GM12878 (cell line): Measurements from ENCODE around the gene LRRC31. TPM values are rescaled to one million over a fixed set of nuclear protein-coding genes. Genes with fewer than 3 reads are reported as not detected.
A peak's percentile ranks its signal among the peaks of the same experiment; 100 is the strongest.

Experiments
- ATAC-seq: fragments of 200-7000 bp; cut with Tn5 transposase; 3 replicates; pipeline ENCODE4 v1.9.1; 2020; ENCODE audit warnings: mild to moderate bottlenecking, moderate library complexity
- BruUV-seq: library from RNA; stranded (reverse); fragments of 400-500 nt; replicated peaks from 2 replicates; lab custom pipeline; 2021; lab: Mats Ljungman, UMichigan
- CTCF ChIA-PET: fragments of 300-600 bp; sonication (Branson Sonifier 250); formaldehyde crosslinking; extraction: SDS; loops from one replicate; lab custom pipeline; 2021; ENCODE audit warnings: inconsistent platforms; lab: Yijun Ruan, JAX
- POLR2A ChIA-PET: fragments of 350-600 bp; formaldehyde crosslinking; extraction: SDS; loops from one replicate; lab custom pipeline; 2021; ENCODE audit warnings: inconsistent platforms; lab: Charles Lee
- RAD21 ChIA-PET: fragments of 300-600 bp; sonication (Branson Sonifier 250); formaldehyde crosslinking; loops from one replicate; lab custom pipeline; 2023; ENCODE audit warnings: antibody characterized with exemption; ENCODE audit not compliant: unreplicated experiment; lab: Charles Lee
- SMC1A ChIA-PET: fragments of 300-600 bp; sonication (Branson Sonifier 250); formaldehyde crosslinking; loops from one replicate; lab custom pipeline; 2023; ENCODE audit not compliant: unreplicated experiment, uncharacterized antibody; lab: Charles Lee
- DNase-seq: peaks from one replicate; pipeline ENCODE4 v3.0.0-alpha.2; 2011; ENCODE audit warnings: low read depth, low spot score
- FAIRE-seq: peaks from 3 replicates; lab custom pipeline; 2011; peaks lifted over from hg19 to GRCh38; lab: Jason Lieb, UNC
- H2AFZ ChIP-seq: 2 replicates; pipeline ENCODE4 v1.6.0; 2011; ENCODE audit warnings: low read depth, low read length, control low read depth; ENCODE audit not compliant: control insufficient read depth
- H3K27ac ChIP-seq: 2 replicates; pipeline ENCODE4 v1.5.1; 2011; ENCODE audit warnings: control low read depth; ENCODE audit not compliant: control insufficient read depth, insufficient read depth
- H3K27me3 ChIP-seq, 2 experiments: replicated peaks in 1 of 2; 2 replicates each; pipeline versions ENCODE4 v1.6.0 to v1.6.1; 2011; ENCODE audit warnings: low read length in 1 of 2; ENCODE audit not compliant: control insufficient read depth in 2 of 2, insufficient read depth in 2 of 2
- H3K36me3 ChIP-seq, 2 experiments: 2 replicates each; pipeline ENCODE4 v1.5.1; 2011; ENCODE audit warnings: low read length in 1 of 2; ENCODE audit not compliant: control insufficient read depth in 2 of 2, insufficient read depth in 2 of 2
- H3K4me1 ChIP-seq: 2 replicates; pipeline ENCODE4 v1.6.1; 2011; ENCODE audit warnings: mild to moderate bottlenecking, low read length, moderate library complexity, mixed read lengths; ENCODE audit not compliant: control insufficient read depth, insufficient read depth
- H3K4me2 ChIP-seq: 2 replicates; pipeline ENCODE4 v1.6.0; 2011; ENCODE audit warnings: control low read depth; ENCODE audit not compliant: control insufficient read depth, insufficient read depth
- H3K4me3 ChIP-seq: fragments of 200-600 bp; sonication (generic); 2 replicates; pipeline ENCODE4 v1.5.1; 2016
- H3K79me2 ChIP-seq: 2 replicates; pipeline ENCODE4 v1.6.0; 2011; ENCODE audit warnings: low read length; ENCODE audit not compliant: control insufficient read depth, insufficient read depth
- H3K9ac ChIP-seq: 2 replicates; pipeline ENCODE4 v1.8.0; 2011; ENCODE audit warnings: low read length, control low read depth, mixed read lengths; ENCODE audit not compliant: control insufficient read depth, insufficient read depth
- H3K9me3 ChIP-seq: replicated peaks from 3 replicates; pipeline ENCODE4 v1.5.1; 2011; ENCODE audit warnings: mild to moderate bottlenecking, low read length; ENCODE audit not compliant: control insufficient read depth, insufficient read depth
- H4K20me1 ChIP-seq: 2 replicates; pipeline ENCODE4 v1.6.0; 2011; ENCODE audit not compliant: control insufficient read depth, insufficient read depth
- CBFB ChIP-seq: IDR thresholded peaks from 2 replicates; pipeline ENCODE4 v1.6.1; 2016; ENCODE audit warnings: antibody characterized with exemption, low read depth
- CBX3 ChIP-seq: fragments of 200-600 bp; sonication (generic); IDR thresholded peaks from 2 replicates; pipeline ENCODE4 v1.6.1; 2016; ENCODE audit warnings: low read depth, borderline replicate concordance
- CBX5 ChIP-seq: sonication (generic); IDR thresholded peaks from 2 replicates; pipeline ENCODE4 v1.6.1; 2016; ENCODE audit warnings: low read depth, moderate library complexity, mild to moderate bottlenecking, inconsistent platforms
- ETV6 ChIP-seq, 2 experiments: fragments of 450-650 bp in 1 of 2; IDR thresholded peaks in 1 of 2; conservative IDR thresholded peaks in 1 of 2; 2 replicates each; pipeline ENCODE4 v1.6.1; 2014; ENCODE audit warnings: antibody characterized with exemption in 1 of 2, borderline replicate concordance in 1 of 2, low read depth in 1 of 2, mild to moderate bottlenecking in 1 of 2, moderate library complexity in 1 of 2
- FOXM1 ChIP-seq: IDR thresholded peaks from 2 replicates; pipeline ENCODE4 v1.6.1; 2012; ENCODE audit warnings: low read depth, mild to moderate bottlenecking, inconsistent platforms, low read length, moderate library complexity
- KDM1A ChIP-seq: fragments of 200-600 bp; sonication (generic); IDR thresholded peaks from 2 replicates; pipeline ENCODE4 v1.6.1; 2016; ENCODE audit warnings: borderline replicate concordance
- LARP7 ChIP-seq: fragments of 450-650 bp; IDR thresholded peaks from 2 replicates; pipeline ENCODE4 v1.6.1; 2017; ENCODE audit warnings: mild to moderate bottlenecking
- MXI1 ChIP-seq: fragments of 150-350 bp; IDR thresholded peaks from 2 replicates; pipeline ENCODE4 v1.6.1; 2011; ENCODE audit warnings: low read depth, mild to moderate bottlenecking, inconsistent platforms, low read length, improper control_type of control experiment
- NBN ChIP-seq: fragments of 450-650 bp; IDR thresholded peaks from 2 replicates; pipeline ENCODE4 v1.6.1; 2016
- PBX3 ChIP-seq: IDR thresholded peaks from 2 replicates; pipeline ENCODE4 v1.6.1; 2011; ENCODE audit warnings: mild to moderate bottlenecking, low read depth, low read length, moderate library complexity; ENCODE audit not compliant: insufficient replicate concordance
- SIN3A ChIP-seq: IDR thresholded peaks from 2 replicates; pipeline ENCODE4 v1.6.1; 2012; ENCODE audit warnings: low read depth, low read length, improper control_type of control experiment
- SMAD5 ChIP-seq: IDR thresholded peaks from 2 replicates; pipeline ENCODE4 v1.6.1; 2016; ENCODE audit warnings: antibody characterized with exemption, low read depth
- SUZ12 ChIP-seq: fragments of 200-600 bp; sonication (generic); IDR thresholded peaks from one replicate; pipeline ENCODE4 v1.6.1; 2018; ENCODE audit warnings: antibody characterized with exemption, mild to moderate bottlenecking; ENCODE audit not compliant: unreplicated experiment
- TBL1XR1 ChIP-seq: IDR thresholded peaks from 2 replicates; pipeline ENCODE4 v1.6.1; 2012; ENCODE audit warnings: low read depth, low read length, improper control_type of control experiment
- TCF7 ChIP-seq: IDR thresholded peaks from 2 replicates; pipeline ENCODE4 v1.6.1; 2014; ENCODE audit warnings: antibody characterized with exemption, borderline replicate concordance
- USF2 ChIP-seq: IDR thresholded peaks from 2 replicates; pipeline ENCODE4 v1.6.1; 2011; ENCODE audit warnings: low read depth, low read length, improper control_type of control experiment, borderline replicate concordance
- ZNF687 ChIP-seq: fragments of 450-650 bp; IDR thresholded peaks from 2 replicates; pipeline ENCODE4 v1.6.1; 2017; ENCODE audit warnings: mild to moderate bottlenecking, moderate library complexity
- WGBS: methylation state at CpG from one replicate; pipeline ENCODE4 v1.1.6; 2016; ENCODE audit warnings: low lambda C conversion rate; ENCODE audit not compliant: insufficient replicate concordance, insufficient coverage; ENCODE audit errors: missing lambda C conversion rate; 5-methylcytosine and 5-hydroxymethylcytosine counted together
- in situ Hi-C: fragments of 300-500 bp; cut with MboI; formaldehyde crosslinking; loops from 9 replicates; pipeline ENCODE4 v1.14.3; 2018; ENCODE audit warnings: mixed read lengths
- intact Hi-C: fragments of 100-400 bp; cut with micrococcal nuclease; formaldehyde crosslinking; loops from one replicate; pipeline ENCODE4 v1.14.2; 2022; ENCODE audit not compliant: unreplicated experiment
- polyA plus RNA-seq, 11 experiments: library from polyadenylated mRNA; depleted of rRNA in 4 of 11; unstranded in 6 of 11; stranded (reverse) in 5 of 11; fragments of >200 nt; fragmentation: Nextera tagmentation in 4 of 11; fragmentation: Illumina TruSeq in 1 of 11; extraction: Ambion mirVana in 4 of 11; extraction: Trizol in 1 of 11; gene quantifications; 1 replicate in 1 of 11; 2 replicates in 10 of 11; pipeline versions ENCODE4 v1.2.1 to v1.2.3, GENCODE V29; 2011 to 2016; ENCODE audit warnings: inconsistent platforms in 2 of 11, missing spikeins in 2 of 11, low read depth in 1 of 11
- total RNA-seq, 4 experiments: library from RNA; depleted of rRNA in 3 of 4; stranded (reverse); fragments of >200 nt in 3 of 4; fragmentation: Illumina TruSeq in 1 of 4; extraction: Trizol in 1 of 4; gene quantifications; 2 replicates each; pipeline versions ENCODE4 v1.2.1 to v1.2.3, GENCODE V29; 2013 to 2021

Gene LRRC31
- total and polyA plus RNA-seq, 10 of the 15 experiments (the other 5 are each of a cell fraction or from before 2014, with no cell fraction given): 0.04 to 0.06 (median 0.06) TPM; not detected in 7

- peak overlapping the region; percentile 60 for H3K9ac ChIP-seq
- intact Hi-C loops: loop anchor here (1.0 kb wide), 1 partner anchor 41 kb away; the partner anchor contains the start of gene MYNN
- peak; percentile 87 for TF ChIP-seq PBX3
- TF ChIP-seq KDM1A: no peak
- TF ChIP-seq SIN3A: no peak
- TF ChIP-seq ETV6 (conservative IDR thresholded peaks at IDR 0.05 in 1 of 2, IDR thresholded peaks at IDR 0.05 in 1 of 2; ENCODE audit: borderline replicate concordance in 1 of 2, low read depth in 1 of 2): peak in 1 of 2 experiments; percentile 58; a peak in 1 of 4 replicates
- peak; percentile 79 for TF ChIP-seq FOXM1
- no peak for TF ChIP-seq SMAD5
- TF ChIP-seq CBFB: peak; percentile 88; the same call in 1 of the 2 replicates
- TF ChIP-seq USF2: peak; percentile 79
- no peak; the same call in 1 of the 2 replicates for TF ChIP-seq LARP7
- peak; percentile 93 for TF ChIP-seq CBX5
- no peak for TF ChIP-seq TCF7
- no peak for TF ChIP-seq SUZ12
- no peak for TF ChIP-seq CBX3
- no peak for TF ChIP-seq ZNF687
- peak; percentile 82 for TF ChIP-seq MXI1
- TF ChIP-seq NBN: peak; percentile 91
- TF ChIP-seq TBL1XR1: peak; percentile 47; the same call in 1 of the 2 replicates
These were observed 55.8 kb downstream of the LRRC31 start for GRCh38 chr3:169813757-169814517.

More at GRCh38 chr3:169813757-169814517, 55.8 kb downstream of the LRRC31 start:
- ATAC-seq (peak; percentile 91), FAIRE-seq (peak; percentile 90), DNase-seq (peak; percentile 83)
- in situ Hi-C loops: no loop called here
- peaks cover 3% of the 10 kb centered on the region; the same call in 1 of the 3 replicates for H3K9me3 ChIP-seq
- H3K79me2 ChIP-seq: no peaks in the 10 kb centered on the region
- BruUV-seq: TSS peak; percentile 84
- no peaks in the 10 kb centered on the region for H3K27me3 ChIP-seq
- peak overlapping the region; percentile 94 for H2AFZ ChIP-seq
- POLR2A ChIA-PET: interaction anchor here (0.5 kb wide), 1 partner anchor 228 kb away, joined by 4 read pairs; no protein-coding TSS in a partner anchor
- peak overlapping the region; percentile 100 for H3K4me2 ChIP-seq
- CTCF ChIA-PET: interaction anchor here (0.8 to 1.7 kb wide), 7 partner anchors 12 to 239 kb away, joined by 3 to 4 read pairs (median 3); partner anchors contain the start of genes SEC62 and TERC
- WGBS: 8% methylated on average over 25 of the region's 27 CpGs
- peak overlapping the region; percentile 77 for H3K27ac ChIP-seq
- H3K36me3 ChIP-seq: no peaks in the 10 kb centered on the region
- peak overlapping the region; percentile 71 for H3K4me3 ChIP-seq
- RAD21 ChIA-PET: interaction anchor here (0.7 to 2.1 kb wide), 7 partner anchors 18 to 240 kb away, joined by 3 to 10 read pairs (median 4); partner anchors contain the start of gene MYNN
- SMC1A ChIA-PET: interaction anchor here (0.7 to 1.9 kb wide), 4 partner anchors 8 to 151 kb away, joined by 3 to 5 read pairs (median 4); no protein-coding TSS in a partner anchor
- H3K4me1 ChIP-seq: peaks cover 12% of the 10 kb centered on the region
- no peaks in the 10 kb centered on the region for H4K20me1 ChIP-seq
